ENCODE measurements around the gene GNA15.
A peak's percentile ranks its signal among the peaks of the same experiment; 100 is the strongest.
"Not testable (repeated sequence)": the region's sequence is repeated elsewhere in the genome, so short reads cannot be mapped to it uniquely, and the experiment has no call there.

The GNA15 gene

DNA sequence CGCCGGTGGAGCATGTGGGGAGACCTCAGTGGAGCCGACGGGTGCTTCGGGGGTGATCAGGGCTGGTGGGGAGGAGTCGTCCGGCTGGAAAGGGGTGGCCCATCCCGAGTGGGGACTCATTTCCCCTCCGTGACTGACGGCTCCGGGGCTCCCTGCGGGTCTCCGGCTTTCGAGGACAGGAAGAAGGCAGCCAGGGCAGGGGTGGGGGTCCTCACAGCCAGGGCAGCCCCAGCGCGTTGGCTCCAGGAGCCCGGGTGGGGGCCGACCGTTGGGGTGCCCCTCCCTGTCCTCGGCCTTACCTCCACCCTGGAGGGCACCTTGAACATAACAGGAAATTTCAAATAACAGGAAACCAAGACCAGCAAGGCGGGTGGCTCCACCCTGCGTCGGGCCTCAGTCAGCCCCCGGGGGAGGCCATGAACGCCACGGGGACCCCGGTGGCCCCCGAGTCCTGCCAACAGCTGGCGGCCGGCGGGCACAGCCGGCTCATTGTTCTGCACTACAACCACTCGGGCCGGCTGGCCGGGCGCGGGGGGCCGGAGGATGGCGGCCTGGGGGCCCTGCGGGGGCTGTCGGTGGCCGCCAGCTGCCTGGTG is 42.6 kb downstream of the GNA15 start, which contains the start of gene S1PR4:
Gene S1PR4, plus strand, starts transcription at position 393 of the 596 bp plus-strand sequence. Its CDS starts 24 bp downstream, at position 417.
- FAIRE-seq = no peak

GRCh38 chr19:3178973-3179738 is 43.3 kb downstream of the GNA15 start:
- FAIRE-seq = no peak

- FAIRE-seq = no peak
Observed at GRCh38 chr19:3179739-3180293, 44.0 kb downstream of the GNA15 start.

DNA sequence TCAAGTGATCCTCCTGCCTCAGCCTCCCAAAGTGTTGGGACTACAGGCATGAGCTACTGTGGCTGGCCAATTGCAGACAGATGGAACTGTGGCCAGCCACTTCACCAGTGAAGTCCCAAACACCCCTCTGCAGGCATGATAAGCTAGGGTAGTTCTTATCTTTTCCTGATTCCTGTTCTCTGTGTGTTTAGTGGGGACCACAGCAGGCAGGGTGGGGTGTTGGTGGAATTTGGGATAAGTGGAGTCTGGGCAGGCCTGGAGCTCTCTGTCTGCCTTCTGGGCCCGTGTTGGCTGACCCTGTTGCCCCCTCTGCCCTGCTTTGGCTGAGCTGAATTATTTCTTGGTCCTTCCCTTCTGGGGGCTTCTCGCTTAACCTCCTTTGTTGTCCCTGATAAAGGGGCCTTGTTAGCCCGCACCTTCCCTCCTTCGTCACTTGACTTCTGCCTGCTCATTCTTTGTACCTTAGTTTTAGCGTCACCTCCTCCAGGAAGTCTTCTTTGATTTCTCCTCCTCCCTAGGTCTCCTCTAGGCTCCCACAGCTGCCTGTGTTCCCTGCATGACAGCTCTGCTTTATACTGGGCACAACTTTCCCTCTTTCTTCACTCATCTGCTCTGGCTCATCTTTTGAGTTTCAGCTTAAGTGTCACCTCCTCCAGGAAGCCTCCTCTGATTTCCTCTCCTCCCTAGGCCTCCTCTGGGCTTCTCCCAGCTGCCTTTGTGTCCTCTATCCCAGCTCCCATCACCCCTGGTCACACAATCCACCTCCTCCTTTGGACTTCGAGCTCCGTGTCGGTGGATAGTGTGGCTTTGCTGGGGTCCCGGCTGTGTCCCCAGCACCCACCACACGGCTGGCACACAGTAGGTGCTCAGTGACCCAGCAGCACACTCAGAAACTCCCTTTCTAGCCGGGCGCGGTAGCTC is 48.1 kb downstream of the GNA15 start:
- FAIRE-seq = no peak

DNA sequence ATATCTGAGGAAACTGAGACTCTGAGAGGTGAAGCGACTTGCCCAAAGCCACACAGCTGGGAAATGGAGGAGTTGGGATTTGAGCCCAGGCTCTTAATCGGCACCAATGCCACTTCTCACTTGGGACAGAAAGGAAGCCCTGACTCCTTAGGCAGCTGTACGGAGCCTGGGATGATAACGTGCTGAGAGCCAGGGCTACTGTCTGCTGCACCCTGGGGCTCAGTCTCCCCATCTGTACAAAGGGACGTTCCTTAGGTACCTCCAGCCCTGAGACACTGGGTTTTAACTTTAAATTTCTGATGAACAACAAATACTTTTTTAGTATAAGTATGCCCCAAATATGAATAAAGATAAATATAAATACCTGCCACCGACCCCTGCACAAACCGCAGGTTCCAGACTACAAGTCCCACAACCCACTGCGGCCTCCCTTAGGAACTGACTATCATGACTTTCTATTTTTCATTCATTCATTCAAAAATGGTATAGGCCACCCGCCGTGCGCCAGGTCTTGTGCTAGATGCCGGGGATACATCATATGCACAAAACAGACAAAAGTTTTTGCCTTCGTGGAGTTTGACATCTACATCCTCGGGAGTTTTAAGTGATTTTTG is 49.1 kb downstream of the GNA15 start:
- peak; percentile 49 for FAIRE-seq

DNA sequence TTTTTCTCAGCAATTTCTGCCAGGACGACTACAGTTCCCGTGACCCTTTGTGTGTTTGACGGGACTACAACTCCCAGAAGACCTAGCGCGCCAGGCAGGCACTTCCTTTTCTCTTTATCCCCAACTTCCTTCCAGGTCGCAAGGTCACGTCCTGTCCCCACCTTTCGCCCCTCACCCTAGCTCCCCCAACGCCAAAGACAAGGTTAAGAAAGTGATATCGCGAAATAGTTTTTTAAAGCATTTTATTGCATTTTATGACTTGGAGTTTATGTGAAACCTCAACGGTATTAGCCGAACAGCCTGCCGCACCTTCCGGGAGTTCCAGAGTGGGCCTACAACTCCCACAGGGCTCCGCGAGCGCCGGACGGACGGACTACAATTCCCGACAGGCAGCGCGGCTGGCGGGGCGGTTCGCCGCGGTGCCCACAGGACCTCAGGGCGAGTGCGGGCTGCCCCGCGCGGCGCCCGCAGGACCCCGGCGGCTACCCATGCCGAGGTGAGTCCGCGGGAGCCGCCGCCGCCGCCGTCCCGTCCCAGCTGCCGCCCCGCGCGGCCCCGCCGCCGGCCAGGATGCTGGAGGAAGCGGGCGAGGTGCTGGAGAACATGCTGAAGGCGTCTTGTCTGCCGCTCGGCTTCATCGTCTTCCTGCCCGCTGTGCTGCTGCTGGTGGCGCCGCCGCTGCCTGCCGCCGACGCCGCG is 49.8 kb downstream of the GNA15 start, which contains the start of gene NCLN:
Gene NCLN, plus strand, starts transcription at position 470 of the 699 bp plus-strand sequence. Its CDS starts 101 bp downstream, at position 571.
- peak; percentile 90 for FAIRE-seq

- no peak for FAIRE-seq
Observed at GRCh38 chr19:3186160-3186688, 50.4 kb downstream of the GNA15 start.

DNA sequence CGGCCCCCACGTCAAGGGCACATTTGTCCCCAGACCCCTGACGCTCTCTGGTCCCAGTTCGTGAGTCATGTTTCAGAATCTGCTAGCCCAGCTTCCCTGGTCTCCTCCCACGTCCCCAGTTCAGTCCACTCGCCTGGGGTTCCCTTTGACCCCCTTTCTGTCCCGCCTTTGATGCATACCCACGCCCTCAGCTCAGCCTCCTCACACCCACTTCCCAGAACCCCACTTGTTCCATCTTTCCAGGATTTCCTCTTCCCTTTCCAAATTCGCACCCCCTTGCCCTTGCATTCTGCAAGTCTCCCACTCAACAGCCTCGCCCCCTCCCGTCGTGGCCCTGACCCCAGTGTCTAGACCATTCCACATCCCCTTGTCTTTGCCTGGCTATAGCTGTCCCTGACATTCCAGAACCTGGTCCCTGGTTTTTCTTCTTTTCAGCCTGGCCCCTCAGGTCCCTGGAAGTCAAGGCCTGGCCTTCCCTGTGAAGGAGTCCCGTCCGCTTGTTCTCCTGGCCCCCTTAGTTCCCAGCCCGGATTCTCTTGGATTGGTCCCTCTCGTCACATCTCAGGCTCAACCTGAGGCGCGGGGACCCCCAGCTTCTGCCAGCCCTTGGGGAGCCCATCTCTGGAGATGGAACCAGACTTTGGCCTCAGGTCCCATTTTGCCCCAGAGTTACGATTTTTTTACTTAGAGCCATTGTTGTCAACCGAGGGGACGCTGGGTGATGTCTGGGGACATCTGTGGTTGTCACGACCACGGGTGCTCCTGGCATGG is 51.2 kb downstream of the GNA15 start:
- FAIRE-seq = no peak

- no peak for FAIRE-seq
Observed at GRCh38 chr19:3187662-3188511, 52.1 kb downstream of the GNA15 start.

DNA sequence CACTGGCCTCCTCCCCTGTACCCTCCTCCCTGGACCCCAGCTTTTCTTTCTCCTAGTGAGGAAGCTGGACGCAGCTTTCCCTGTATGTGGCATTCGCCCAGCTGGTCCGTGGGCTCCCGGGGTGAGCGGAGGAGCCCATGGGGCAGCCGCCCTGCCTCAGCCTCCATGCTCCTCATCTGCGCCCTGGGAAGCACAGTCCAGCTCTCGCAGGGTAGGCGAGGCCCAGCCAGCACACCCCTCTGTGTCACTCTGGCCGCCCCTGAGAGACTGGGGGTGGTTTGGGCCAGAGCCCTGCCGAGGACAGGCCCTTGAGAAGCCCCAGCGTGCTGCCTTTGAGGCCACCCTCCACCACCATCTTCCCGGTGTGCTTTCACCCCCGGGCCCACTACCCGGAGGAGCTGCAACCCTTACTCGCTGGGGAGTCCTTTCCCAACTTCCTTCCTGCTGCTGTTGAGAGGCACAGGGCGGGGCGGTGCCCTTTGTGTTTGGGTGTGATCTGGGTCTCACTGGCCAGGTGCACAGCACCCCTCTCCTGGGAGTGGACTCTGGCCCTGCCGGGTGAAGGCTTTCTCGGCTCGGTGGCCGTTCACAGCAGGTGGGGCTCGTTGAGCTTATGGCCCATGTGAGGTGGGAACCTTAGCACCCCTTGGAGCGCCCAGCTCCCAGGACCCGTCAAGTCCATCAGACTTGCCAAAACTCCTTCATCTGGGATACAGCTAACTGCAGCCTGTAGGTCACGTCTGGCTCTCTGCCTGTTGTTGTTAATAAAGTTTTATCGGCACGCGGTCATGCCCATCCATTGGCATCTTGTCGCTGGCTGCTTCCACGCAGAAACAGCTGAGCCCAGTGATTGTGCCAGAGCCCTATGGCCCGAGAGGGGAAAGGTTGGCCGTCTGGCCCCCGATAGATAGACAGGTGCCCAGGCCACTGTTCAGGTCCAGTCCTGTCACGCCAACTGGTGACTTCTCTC is 53.1 kb downstream of the GNA15 start:
- no peak for FAIRE-seq

- FAIRE-seq = no peak
Observed at GRCh38 chr19:3189702-3190469, 54.1 kb downstream of the GNA15 start.

GRCh38 chr19:3190470-3190770 is 54.6 kb downstream of the GNA15 start:
- no peak for FAIRE-seq

DNA sequence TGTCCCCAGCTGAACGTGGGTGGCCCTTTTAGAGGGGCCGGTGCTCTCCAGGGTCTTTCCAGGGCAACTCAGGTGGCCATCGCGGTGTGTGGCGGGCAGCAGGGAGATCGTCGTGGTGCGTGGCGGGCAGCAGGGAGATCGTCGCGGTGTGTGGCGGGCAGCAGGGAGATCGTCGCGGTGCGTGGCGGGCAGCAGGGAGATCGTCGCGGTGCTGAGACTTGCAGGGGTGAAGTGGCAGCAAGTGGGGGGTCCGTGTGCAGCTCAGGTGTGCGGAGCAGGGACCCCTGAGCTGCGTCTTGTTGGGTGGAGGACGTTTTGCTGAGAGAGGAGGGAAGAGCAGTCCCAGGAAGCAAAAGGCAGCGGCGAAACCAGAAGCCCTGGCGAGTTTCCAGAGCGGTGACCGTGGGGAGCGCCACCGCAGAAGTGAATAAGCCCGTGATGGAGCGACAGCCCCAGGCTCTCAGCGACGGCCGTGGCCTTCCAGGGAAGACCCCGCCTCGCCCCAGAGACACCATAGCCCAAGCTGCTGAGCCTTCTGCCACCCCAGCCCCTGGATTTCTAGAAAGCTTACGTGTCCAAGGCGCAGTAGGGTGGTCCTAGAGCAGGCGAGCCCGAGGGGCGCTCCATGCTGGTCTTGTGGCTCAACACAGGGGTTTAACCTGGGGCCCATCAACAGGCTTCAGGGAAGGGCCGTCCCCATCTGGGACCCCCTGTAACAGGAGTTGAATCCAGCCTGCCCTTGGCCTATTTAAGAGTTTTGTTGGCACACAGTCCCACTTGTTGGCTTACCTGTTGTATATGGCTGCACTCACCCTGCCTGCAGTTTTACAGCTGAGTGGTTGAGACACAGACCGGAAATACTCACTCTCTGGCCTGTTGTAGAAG is 55.3 kb downstream of the GNA15 start:
- FAIRE-seq = no peak

- not testable (repeated sequence) for FAIRE-seq
Observed at GRCh38 chr19:3191806-3192104, 55.9 kb downstream of the GNA15 start.

- FAIRE-seq = no peak
Observed at GRCh38 chr19:3192228-3192635, 56.4 kb downstream of the GNA15 start.

DNA sequence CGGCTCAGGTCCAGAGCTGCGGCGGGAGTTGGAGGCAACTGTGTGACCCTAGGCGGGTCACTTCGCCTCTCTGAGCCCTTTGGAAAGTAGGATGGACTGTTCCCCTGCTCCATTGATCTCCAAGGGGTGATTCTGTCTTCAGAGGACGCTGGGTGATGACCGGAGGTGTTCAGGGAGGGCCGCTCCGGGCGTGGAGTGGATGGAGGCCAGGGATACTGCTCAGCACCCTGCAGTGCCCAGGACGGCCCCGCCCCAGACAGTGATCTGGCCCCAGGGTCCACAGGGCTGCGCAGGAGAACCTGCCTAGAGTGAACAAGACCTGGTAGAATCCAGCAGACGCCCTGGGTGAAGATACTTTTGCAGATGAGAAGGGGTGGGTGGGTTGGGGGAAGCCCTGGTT is 56.9 kb downstream of the GNA15 start:
- FAIRE-seq = no peak

All from A204.1 (cell line).